NCI-H2107 treated with DMSO at 0.1 percent for 48 hours (cell line): ENCODE measurements around the gene STX7.

Experiments used
- DNase-seq: peaks from one replicate; lab custom pipeline; 2025; ENCODE audit not compliant: unreplicated experiment; lab: John Stamatoyannopoulos, UW

The STX7 gene

DNA sequence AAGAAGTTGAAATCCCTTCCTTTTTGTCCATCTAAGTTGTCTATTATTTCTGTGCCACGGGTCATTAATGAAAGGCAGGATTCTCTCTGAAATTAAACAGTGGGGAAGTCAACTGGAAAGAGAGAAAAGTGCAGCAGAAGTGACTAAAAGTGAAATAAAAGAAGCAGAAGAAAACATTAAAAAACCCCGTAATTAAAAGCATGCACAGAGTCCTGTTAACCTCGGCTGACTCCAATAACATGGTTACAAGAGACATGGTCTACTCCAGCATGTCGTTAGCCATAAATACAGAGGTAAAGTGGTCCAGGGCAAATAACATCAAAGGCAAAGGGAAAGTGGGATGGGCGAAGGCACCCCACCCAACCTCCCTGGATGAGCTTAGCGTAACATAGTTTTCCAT is 98.6 kb downstream of the STX7 start:
- no peak for DNase-seq

DNA sequence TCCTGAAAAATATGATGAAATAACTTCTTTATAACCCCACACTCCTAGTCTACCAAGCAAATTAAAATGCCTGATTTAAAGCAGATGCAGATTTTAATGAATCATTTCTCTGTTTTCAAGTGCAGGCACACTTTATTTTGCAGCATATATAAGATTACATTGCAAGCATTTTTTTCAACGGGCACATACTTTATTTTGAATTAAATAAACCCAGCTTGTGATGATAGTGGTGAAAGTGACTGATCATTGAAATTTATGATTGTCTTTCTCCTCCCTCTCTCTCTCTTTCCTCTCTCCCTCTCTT is 99.5 kb downstream of the STX7 start:
- no peak for DNase-seq

DNA sequence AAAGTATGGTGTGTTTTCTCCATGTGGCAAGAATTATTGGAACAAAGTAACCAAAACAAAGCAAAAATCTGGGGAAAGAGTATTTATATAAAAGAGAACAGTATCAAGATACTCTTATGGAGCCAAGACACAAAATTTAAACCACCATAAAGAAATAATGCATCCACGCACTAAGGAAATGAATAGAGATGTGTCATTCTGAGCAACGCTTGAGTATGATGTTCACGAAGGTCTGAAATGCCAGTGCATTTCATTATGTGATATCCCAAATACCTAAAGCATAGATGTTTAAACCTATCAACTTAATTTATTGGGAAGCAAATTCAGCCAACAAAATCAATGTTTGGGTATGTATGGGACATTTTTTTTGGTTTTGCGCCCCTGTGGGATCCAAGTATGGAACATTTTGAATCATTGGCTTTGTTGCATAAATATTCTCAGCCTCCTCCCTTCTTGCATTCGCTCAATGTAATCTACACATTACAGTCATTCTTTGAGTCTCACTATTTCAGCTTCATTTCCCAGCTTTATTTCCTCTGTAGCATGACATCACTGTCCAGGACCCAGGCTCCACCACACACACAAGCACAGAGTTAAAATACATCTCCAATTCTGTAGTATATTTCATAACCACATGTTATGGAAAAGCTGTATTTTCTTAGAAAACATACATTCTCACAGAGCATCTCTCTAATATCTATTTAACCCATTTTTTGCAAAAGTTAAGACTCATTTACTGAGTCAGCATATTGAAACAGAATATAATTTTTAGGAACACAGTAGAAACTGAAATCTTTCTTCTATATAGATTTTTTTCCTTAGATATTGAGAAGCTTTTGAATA is 100.0 kb downstream of the STX7 start:
- no peak for DNase-seq

DNA sequence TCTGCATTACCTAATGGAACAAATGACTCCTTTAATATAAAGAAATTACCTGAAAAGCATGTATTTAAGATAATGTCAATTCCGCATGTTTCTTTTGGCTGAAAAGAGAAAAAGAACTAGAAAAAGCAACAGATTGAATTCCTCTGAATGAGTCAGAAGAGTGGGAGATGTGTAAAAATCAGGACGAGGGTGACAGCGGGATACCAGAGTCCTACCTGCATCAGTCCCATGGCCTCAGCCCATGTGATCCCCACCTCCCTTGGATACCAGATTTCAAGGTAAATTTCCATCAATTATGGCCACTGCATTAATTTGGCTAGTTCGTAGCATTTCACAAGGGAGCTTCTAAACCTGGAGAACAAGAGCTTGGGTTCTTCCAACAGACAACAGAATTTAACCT is 101.6 kb downstream of the STX7 start:
- no peak for DNase-seq

DNA sequence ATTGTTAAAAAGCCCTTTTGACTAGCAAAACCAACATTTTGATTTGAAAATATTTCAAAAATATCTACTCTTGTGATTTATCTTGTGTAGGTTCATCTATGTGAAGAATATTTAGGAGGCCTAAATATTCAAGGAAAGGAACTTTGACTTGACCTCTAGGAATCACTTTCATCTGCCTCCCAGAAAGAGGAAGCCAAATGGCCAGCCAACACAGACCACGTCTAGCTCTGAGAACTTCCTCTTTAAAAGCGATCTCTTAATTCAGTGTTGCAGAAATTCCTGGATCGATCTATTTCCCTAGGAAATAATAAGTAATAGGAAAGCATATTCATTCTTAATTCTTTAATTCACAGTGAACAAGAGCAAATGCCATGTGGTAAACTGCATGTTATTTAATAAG is 102.1 kb downstream of the STX7 start:
- DNase-seq, result no peak

DNA sequence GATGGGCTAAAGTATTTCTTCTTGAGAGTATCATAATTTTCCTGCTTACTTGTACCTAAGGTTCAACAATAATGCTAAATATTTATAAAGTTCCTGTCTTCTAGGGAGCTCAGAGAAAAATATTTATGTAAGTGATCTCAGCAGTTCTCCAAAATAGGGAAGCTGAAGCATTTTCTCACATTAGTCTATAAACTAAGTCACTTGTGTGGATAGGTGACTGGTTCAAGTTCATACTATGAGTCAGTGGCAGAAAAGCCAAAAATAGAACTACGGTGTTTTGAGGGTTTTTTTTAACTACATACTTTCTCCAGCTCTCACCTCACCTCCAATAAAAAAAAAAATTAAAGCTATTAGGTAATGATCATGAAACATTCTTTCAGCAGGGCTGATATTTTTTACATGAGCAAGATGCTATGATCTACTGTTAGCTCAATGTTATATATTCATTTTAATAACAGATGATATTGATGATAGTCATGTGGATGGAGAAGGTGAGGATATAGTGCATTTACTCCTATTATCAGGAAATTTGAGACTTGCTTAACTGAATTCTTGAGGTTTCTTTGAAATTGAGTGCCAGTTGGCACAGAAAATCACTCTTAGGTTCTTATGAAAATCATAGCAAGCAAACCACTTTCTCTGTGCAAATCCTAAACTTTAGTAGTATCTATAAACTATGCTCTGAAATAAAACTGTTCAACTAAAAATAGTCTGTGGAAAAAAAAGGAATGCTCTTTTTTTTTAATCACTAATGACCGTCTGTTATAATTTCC is 107.6 kb downstream of the STX7 start:
- DNase-seq, result no peak

DNA sequence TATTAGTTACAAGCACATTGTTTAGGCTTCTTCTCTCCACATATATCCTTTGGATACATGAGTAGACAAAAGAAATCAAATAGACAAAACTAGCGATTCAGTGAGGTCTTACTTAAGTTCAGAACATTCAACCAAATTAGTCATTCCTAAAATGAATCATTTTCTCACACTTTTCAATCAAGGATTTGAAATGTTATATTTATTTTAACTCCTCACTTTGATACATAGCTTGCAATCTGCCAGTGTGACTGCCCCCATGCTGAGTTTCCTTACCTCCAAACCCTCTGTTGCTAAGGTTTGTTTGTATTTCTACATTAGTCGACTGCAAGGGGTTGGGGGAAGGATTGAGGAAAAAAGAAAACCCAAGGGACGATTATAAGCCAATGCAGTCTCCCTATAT is 108.2 kb downstream of the STX7 start:
- no peak for DNase-seq

DNA sequence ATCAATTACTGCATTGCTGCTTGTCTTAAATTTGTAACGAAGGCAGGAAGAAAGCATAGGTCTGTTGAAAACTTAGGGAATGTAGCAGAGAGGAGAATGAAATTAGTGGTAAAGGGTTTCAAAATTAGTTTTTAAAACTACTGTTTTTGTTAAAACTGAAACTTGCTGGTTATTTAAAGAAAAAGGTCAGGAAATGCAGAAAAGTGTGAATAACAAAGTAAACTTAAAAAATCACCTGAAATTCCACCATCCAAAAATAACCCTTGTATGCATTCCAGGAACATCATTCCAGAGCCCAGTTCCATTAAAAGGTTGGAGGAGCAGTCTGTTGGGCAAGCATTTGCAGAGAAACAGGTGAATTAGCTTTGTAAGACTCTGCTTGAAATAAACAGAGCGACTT is 108.6 kb downstream of the STX7 start:
- no peak for DNase-seq

DNA sequence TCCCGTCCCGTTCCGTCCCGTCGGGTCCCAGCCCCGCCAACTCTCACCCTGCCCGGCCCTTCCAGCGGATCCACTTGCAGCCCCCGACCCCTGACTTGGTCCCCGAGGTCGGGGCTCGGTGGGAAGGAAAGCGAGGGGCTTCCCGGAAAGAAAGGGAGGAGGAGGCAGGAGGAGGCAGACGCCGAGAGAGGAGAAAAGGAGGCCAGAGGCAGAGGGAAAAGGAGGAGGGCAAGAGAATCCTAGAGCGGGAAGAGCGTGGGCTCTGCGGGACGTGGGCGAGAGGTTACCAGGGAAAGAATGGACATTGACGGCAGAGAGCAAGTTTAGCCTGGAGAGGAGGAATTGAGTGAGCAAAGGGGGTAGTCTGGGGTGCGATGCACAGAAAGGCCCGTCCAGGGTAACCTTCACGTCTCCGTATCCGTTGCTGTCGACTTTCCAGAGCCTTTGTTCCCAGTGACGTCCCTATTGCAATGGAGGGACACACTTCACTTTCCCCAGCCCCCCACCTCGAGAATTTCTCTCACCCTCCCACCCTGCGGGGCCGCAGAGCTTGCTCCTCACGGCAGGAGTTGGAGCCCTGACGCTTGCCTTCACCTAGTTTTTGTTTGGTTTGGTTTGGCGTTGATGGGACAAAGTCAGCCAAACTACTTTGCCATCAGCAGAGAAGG is 111.2 kb downstream of the STX7 start:
- DNase-seq, result no peak

DNA sequence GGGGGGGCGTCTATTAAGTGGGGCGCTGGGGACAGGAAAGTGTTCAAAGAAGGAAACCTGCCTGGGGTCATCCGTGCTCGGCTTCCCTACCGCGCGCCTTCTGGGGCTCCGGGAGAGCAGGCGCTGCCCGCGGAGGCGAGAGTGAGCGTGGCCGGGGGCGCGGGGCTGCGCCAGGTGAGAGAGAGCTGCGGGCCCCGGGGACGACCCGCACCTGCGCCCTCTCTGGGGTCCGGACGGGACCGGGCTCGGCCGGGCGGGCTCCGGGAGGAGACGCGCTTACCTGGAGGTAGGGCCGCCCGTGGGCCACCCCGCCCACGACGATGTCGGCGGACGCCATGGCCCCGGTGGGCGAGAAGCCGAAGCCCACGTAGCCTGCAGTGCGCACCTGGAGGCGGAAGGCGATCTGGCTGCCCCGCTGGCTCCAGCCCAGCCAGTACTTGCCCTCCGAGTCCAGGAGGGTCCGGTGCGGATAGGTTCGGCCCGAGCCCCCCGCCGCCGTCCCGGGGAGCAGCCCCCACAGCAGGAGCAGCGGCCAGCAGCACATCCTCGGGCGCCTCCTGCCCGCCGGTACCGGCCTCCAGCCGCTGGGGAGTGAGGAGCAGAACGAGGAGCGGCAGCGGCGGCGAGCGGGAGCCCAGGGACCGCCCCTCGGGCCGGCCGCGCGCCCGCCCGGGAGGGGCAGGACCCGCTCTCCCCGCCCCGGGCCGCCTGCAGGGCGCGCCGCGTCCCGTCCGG is 111.9 kb downstream of the STX7 start, which contains the start of gene MOXD1:
TSS of gene MOXD1 (minus strand) at position 593 of the 735 bp plus-strand sequence. CDS start at position 544, 49 bp downstream.
- DNase-seq, result no peak

DNA sequence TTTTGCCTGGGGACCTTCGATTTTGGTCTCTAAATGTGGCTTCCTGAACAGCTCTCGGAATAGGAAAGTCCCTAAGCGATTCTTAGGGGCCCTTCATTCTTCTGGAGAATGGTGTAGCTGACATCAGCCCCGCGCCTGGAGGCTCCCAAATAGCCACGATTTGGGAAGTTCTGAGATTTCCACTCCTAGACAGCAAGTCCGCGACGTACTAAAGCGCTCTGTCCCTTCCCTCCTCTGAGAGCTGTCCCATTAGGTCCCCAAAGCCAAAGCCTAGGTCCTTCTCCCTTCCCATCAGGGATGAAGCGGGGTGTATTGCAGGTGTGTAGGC is 112.4 kb downstream of the STX7 start:
- DNase-seq, result no peak

DNA sequence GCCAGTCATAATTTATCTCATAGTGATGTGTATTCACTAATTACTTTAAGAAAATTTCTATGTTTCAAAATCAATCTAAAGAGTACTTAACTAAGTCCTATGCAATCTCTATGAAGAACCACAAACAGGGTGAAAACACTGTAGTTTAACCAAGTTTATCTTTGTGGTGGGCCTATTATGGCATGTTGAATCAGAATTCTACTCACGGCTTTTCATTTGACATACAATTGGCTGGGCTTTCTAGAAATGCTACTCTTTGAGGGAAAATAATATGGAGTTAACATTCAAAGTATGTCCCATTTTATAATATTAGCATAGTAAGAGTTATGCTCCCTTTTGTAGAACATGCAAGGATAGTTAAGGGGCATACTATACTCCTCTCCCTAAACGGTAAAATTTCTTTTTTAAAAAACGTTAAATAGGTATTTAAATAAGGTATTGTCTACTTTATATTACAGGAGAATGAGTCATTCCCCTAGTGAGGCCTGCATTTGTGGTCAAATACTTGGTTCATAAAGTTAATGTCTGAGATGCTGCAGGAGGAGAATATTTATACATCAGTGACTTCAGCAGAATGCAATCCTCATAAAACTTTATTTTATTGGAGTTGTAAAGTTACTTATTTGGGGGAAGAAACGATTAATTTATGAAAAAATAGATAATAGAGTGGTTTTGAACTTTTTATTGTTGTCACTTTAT is 113.4 kb downstream of the STX7 start:
- no peak for DNase-seq
